ENCODE results near the gene COL6A5. TPM values are rescaled to one million over a fixed set of nuclear protein-coding genes. Genes with fewer than 3 reads are reported as not detected.

Gene COL6A5
- total and polyA plus RNA-seq, 9 of the 15 experiments (the other 6 are each of a cell fraction or from before 2014, with no cell fraction given), result 1.5 to 9.7 (median 5.6) TPM

DNA sequence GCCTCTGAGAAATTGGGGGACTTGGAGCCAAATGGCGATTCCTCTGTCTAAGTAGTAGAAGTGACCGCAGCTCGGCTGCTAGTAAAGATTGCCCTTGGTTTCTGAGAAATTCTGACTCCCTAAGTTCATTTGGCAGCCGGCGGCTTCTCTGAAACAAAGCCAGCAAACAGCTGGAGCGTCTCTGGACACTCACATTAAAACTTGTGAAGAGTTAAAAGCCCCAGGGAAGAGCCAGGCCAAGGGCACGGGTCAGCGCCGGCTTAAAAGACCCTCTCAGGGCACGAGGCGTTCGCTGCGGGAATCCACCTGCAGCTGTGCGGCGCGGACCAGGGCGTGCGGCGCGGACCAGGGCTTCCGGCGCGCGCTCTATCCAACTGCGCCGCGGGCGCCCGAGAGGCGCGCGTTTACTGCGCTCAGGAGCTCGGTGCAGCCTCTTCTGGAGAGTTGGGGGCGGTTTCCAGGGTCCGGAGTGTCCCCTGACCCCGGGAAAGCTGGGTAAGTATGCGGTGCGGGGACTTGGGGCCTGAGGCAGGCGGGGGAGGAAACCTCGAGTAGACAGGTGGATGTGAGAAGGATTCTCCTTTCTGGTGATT is at the start of gene COL6A5 (continued):
- TF ChIP-seq ZNF780A (CRISPR knock-in tag; IDR thresholded peaks at IDR 0.05) (no peak), HLTF (IDR thresholded peaks at IDR 0.05) (no peak), CXXC5 (CRISPR knock-in tag; IDR thresholded peaks at IDR 0.05) (peak; percentile 42; the same call in 1 of the 2 replicates), KLF6 (CRISPR knock-in tag; IDR thresholded peaks at IDR 0.05; ENCODE audit: borderline replicate concordance) (no peak), CREM (IDR thresholded peaks at IDR 0.05; ENCODE audit: low read depth) (0 out of 2 replicates have a peak, but pooled peaks have one; percentile 25), SMAD4 (CRISPR knock-in tag; conservative IDR thresholded peaks at IDR 0.05) (0 out of 2 replicates have a peak, but pooled peaks have one; percentile 23), MBD2 (IDR thresholded peaks at IDR 0.05; ENCODE audit: borderline replicate concordance, low read depth) (no peak), MYNN (IDR thresholded peaks at IDR 0.05) (peak; percentile 59), MYNN (CRISPR knock-in tag; IDR thresholded peaks at IDR 0.05) (no peak), KHSRP (IDR thresholded peaks at IDR 0.05) (no peak), ADNP (tag; IDR thresholded peaks at IDR 0.05) (no peak), ZNF347 (CRISPR knock-in tag; IDR thresholded peaks at IDR 0.05; ENCODE audit: low read depth) (no peak), ZNF57 (CRISPR knock-in tag; IDR thresholded peaks at IDR 0.05) (no peak), HDAC6 (IDR thresholded peaks at IDR 0.05; ENCODE audit: low read depth, low read length) (peak; percentile 99; the same call in 1 of the 2 replicates)
- TF ChIP-seq, protein P1, sequence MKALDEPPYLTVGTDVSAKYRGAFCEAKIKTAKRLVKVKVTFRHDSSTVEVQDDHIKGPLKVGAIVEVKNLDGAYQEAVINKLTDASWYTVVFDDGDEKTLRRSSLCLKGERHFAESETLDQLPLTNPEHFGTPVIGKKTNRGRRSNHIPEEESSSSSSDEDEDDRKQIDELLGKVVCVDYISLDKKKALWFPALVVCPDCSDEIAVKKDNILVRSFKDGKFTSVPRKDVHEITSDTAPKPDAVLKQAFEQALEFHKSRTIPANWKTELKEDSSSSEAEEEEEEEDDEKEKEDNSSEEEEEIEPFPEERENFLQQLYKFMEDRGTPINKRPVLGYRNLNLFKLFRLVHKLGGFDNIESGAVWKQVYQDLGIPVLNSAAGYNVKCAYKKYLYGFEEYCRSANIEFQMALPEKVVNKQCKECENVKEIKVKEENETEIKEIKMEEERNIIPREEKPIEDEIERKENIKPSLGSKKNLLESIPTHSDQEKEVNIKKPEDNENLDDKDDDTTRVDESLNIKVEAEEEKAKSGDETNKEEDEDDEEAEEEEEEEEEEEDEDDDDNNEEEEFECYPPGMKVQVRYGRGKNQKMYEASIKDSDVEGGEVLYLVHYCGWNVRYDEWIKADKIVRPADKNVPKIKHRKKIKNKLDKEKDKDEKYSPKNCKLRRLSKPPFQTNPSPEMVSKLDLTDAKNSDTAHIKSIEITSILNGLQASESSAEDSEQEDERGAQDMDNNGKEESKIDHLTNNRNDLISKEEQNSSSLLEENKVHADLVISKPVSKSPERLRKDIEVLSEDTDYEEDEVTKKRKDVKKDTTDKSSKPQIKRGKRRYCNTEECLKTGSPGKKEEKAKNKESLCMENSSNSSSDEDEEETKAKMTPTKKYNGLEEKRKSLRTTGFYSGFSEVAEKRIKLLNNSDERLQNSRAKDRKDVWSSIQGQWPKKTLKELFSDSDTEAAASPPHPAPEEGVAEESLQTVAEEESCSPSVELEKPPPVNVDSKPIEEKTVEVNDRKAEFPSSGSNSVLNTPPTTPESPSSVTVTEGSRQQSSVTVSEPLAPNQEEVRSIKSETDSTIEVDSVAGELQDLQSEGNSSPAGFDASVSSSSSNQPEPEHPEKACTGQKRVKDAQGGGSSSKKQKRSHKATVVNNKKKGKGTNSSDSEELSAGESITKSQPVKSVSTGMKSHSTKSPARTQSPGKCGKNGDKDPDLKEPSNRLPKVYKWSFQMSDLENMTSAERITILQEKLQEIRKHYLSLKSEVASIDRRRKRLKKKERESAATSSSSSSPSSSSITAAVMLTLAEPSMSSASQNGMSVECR (CRISPR knock-in tag; IDR thresholded peaks at IDR 0.05), result no peak
- TF ChIP-seq, protein P2, sequence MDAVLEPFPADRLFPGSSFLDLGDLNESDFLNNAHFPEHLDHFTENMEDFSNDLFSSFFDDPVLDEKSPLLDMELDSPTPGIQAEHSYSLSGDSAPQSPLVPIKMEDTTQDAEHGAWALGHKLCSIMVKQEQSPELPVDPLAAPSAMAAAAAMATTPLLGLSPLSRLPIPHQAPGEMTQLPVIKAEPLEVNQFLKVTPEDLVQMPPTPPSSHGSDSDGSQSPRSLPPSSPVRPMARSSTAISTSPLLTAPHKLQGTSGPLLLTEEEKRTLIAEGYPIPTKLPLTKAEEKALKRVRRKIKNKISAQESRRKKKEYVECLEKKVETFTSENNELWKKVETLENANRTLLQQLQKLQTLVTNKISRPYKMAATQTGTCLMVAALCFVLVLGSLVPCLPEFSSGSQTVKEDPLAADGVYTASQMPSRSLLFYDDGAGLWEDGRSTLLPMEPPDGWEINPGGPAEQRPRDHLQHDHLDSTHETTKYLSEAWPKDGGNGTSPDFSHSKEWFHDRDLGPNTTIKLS (IDR thresholded peaks at IDR 0.05; ENCODE audit: borderline replicate concordance, low read depth), result no peak
- TF ChIP-seq, protein P3, sequence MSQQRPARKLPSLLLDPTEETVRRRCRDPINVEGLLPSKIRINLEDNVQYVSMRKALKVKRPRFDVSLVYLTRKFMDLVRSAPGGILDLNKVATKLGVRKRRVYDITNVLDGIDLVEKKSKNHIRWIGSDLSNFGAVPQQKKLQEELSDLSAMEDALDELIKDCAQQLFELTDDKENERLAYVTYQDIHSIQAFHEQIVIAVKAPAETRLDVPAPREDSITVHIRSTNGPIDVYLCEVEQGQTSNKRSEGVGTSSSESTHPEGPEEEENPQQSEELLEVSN (IDR thresholded peaks at IDR 0.05; ENCODE audit: borderline replicate concordance in 1 of 2, extremely low read depth in 1 of 2, insufficient read depth in 1 of 2, insufficient read length in 1 of 2, low read depth in 1 of 2, low read length in 1 of 2, poor library complexity in 1 of 2, severe bottlenecking in 1 of 2), result peak in 1 of 2 experiments; percentile 44
- TF ChIP-seq, protein P4, sequence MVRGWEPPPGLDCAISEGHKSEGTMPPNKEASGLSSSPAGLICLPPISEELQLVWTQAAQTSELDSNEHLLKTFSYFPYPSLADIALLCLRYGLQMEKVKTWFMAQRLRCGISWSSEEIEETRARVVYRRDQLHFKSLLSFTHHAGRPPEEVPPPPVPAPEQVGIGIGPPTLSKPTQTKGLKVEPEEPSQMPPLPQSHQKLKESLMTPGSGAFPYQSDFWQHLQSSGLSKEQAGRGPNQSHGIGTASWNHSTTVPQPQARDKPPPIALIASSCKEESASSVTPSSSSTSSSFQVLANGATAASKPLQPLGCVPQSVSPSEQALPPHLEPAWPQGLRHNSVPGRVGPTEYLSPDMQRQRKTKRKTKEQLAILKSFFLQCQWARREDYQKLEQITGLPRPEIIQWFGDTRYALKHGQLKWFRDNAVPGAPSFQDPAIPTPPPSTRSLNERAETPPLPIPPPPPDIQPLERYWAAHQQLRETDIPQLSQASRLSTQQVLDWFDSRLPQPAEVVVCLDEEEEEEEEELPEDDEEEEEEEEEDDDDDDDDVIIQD (CRISPR knock-in tag; IDR thresholded peaks at IDR 0.05), result no peak
- TF ChIP-seq, protein P5, sequence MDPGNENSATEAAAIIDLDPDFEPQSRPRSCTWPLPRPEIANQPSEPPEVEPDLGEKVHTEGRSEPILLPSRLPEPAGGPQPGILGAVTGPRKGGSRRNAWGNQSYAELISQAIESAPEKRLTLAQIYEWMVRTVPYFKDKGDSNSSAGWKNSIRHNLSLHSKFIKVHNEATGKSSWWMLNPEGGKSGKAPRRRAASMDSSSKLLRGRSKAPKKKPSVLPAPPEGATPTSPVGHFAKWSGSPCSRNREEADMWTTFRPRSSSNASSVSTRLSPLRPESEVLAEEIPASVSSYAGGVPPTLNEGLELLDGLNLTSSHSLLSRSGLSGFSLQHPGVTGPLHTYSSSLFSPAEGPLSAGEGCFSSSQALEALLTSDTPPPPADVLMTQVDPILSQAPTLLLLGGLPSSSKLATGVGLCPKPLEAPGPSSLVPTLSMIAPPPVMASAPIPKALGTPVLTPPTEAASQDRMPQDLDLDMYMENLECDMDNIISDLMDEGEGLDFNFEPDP (CRISPR knock-in tag; IDR thresholded peaks at IDR 0.05), result no peak

Data from K562 (cell line).